Measurements from ENCODE around the gene PDGFRA. TPM values are rescaled to one million over a fixed set of nuclear protein-coding genes. Genes with fewer than 3 reads are reported as not detected.

Gene PDGFRA
- total and polyA plus RNA-seq, 10 of the 15 experiments (the other 5 are each of a cell fraction or from before 2014, with no cell fraction given): 0.01 to 0.28 (median 0.06) TPM; not detected in 5

DNA sequence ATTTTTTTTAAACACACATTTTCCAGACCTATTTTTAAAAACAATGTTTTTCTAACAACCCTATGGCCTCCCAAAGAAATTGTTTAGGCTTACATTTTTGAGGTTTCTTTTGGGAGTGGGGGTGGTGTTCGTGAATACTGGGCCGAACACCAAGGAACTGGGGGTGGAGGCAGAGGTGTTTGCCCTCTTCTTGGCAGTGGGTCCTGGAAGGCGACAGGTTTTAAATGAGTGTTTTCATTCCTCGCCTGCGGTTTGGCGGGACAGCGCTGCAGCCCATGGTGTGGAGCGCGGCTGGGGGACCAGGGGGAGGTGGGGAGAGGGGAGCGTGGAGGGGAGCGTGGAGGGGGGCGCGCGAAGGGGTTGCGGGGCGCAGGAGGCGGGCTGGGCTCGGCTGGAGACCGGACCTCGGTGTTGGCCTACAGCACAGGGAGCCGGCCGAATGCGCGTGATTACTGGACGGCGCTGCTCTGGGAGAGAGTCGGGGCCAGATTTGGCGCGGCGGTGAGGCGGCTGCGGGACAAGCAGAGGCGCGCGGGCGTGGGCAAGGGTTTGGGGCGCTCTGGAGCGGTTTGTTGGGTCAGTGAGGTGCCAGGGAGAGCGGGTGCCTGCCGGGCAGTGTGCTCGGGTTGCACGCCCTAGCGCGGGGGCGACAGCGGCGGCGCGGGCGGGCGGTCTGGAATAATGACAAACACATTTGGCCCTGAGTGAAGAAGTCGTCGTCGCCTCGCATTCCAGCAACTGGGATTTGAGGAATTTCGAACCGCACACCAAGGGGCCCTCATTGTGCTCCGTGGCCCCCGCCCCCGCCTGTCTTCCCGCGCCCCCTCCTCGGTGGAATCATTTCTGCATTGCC is 764 bp downstream of the PDGFRA start:
- H3K79me2 ChIP-seq (ENCODE audit: control insufficient read depth, insufficient read depth, low read length): no peaks in the 10 kb centered on the region
- H3K9me3 ChIP-seq (replicated peaks; ENCODE audit: control insufficient read depth, insufficient read depth, low read length): no peaks in the 10 kb centered on the region; the same call in 2 of the 3 replicates
- no peak overlapping the region for H3K4me3 ChIP-seq
- WGBS (ENCODE audit: insufficient coverage, insufficient replicate concordance, low lambda C conversion rate, missing lambda C conversion rate): 34% methylated on average over 40 of the region's 63 CpGs
- H3K9ac ChIP-seq (ENCODE audit: control insufficient read depth, insufficient read depth, low read length): no peak overlapping the region
- peaks cover 10% of the 10 kb centered on the region; the same call in 1 of the 2 replicates for H3K4me1 ChIP-seq (ENCODE audit: control insufficient read depth, insufficient read depth, low read length)
- DNase-seq (ENCODE audit: low read depth, low spot score) (no peak), ATAC-seq (no peak), FAIRE-seq (no peak)
- no TSS peak for BruUV-seq (replicated peaks)
- CTCF ChIA-PET: interaction anchor here (0.8 to 1.3 kb wide), 2 partner anchors 11 to 321 kb away, joined by 4 to 7 read pairs; no protein-coding TSS in a partner anchor
- RAD21 ChIA-PET (ENCODE audit: unreplicated experiment): no interaction called here
- no peak overlapping the region for H2AFZ ChIP-seq (ENCODE audit: control insufficient read depth, low read depth, low read length)
- H3K27ac ChIP-seq (ENCODE audit: control insufficient read depth, insufficient read depth): no peak overlapping the region
- SMC1A ChIA-PET (ENCODE audit: uncharacterized antibody, unreplicated experiment): interaction anchor here (0.9 kb wide), 1 partner anchor 14 kb away, joined by 3 read pairs; no protein-coding TSS in a partner anchor
- intact Hi-C loops (cut with micrococcal nuclease; ENCODE audit: unreplicated experiment) (loop anchor here (2.0 to 10.0 kb wide), 5 partner anchors 523 to 1853 kb away; no protein-coding TSS in a partner anchor), in situ Hi-C loops (cut with MboI) (loop anchor here (5.0 to 10.0 kb wide), 5 partner anchors 303 to 1853 kb away; no protein-coding TSS in a partner anchor)
- H4K20me1 ChIP-seq (ENCODE audit: control insufficient read depth, insufficient read depth): no peaks in the 10 kb centered on the region
- H3K4me2 ChIP-seq (ENCODE audit: control insufficient read depth, insufficient read depth): no peak overlapping the region
- POLR2A ChIA-PET: no interaction called here
- H3K36me3 ChIP-seq (ENCODE audit: control insufficient read depth in 2 of 2, insufficient read depth in 2 of 2, low read length in 1 of 2): no peaks in the 10 kb centered on the region
- peaks cover 31 to 32% of the 10 kb centered on the region in 2 experiments for H3K27me3 ChIP-seq (replicated peaks in 1 of 2; ENCODE audit: control insufficient read depth in 2 of 2, insufficient read depth in 2 of 2, low read length in 1 of 2)
- TF ChIP-seq, protein P1, sequence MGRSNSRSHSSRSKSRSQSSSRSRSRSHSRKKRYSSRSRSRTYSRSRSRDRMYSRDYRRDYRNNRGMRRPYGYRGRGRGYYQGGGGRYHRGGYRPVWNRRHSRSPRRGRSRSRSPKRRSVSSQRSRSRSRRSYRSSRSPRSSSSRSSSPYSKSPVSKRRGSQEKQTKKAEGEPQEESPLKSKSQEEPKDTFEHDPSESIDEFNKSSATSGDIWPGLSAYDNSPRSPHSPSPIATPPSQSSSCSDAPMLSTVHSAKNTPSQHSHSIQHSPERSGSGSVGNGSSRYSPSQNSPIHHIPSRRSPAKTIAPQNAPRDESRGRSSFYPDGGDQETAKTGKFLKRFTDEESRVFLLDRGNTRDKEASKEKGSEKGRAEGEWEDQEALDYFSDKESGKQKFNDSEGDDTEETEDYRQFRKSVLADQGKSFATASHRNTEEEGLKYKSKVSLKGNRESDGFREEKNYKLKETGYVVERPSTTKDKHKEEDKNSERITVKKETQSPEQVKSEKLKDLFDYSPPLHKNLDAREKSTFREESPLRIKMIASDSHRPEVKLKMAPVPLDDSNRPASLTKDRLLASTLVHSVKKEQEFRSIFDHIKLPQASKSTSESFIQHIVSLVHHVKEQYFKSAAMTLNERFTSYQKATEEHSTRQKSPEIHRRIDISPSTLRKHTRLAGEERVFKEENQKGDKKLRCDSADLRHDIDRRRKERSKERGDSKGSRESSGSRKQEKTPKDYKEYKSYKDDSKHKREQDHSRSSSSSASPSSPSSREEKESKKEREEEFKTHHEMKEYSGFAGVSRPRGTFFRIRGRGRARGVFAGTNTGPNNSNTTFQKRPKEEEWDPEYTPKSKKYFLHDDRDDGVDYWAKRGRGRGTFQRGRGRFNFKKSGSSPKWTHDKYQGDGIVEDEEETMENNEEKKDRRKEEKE (IDR thresholded peaks at IDR 0.05): no peak
- no peak for TF ChIP-seq ZNF622 (IDR thresholded peaks at IDR 0.05)
- TF ChIP-seq ZZZ3 (IDR thresholded peaks at IDR 0.05; ENCODE audit: control insufficient read depth, insufficient read length, low read depth): no peak
- TF ChIP-seq, protein P2, sequence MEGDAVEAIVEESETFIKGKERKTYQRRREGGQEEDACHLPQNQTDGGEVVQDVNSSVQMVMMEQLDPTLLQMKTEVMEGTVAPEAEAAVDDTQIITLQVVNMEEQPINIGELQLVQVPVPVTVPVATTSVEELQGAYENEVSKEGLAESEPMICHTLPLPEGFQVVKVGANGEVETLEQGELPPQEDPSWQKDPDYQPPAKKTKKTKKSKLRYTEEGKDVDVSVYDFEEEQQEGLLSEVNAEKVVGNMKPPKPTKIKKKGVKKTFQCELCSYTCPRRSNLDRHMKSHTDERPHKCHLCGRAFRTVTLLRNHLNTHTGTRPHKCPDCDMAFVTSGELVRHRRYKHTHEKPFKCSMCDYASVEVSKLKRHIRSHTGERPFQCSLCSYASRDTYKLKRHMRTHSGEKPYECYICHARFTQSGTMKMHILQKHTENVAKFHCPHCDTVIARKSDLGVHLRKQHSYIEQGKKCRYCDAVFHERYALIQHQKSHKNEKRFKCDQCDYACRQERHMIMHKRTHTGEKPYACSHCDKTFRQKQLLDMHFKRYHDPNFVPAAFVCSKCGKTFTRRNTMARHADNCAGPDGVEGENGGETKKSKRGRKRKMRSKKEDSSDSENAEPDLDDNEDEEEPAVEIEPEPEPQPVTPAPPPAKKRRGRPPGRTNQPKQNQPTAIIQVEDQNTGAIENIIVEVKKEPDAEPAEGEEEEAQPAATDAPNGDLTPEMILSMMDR (IDR thresholded peaks at IDR 0.05 in 2 of 3, conservative IDR thresholded peaks at IDR 0.05 in 1 of 3; ENCODE audit: control insufficient read depth in 2 of 3, extremely low read depth in 1 of 3, insufficient read depth in 1 of 3, low read depth in 3 of 3, low read length in 3 of 3): no peak
- TF ChIP-seq CBX5 (IDR thresholded peaks at IDR 0.05; ENCODE audit: low read depth): no peak
- TF ChIP-seq, protein P3, sequence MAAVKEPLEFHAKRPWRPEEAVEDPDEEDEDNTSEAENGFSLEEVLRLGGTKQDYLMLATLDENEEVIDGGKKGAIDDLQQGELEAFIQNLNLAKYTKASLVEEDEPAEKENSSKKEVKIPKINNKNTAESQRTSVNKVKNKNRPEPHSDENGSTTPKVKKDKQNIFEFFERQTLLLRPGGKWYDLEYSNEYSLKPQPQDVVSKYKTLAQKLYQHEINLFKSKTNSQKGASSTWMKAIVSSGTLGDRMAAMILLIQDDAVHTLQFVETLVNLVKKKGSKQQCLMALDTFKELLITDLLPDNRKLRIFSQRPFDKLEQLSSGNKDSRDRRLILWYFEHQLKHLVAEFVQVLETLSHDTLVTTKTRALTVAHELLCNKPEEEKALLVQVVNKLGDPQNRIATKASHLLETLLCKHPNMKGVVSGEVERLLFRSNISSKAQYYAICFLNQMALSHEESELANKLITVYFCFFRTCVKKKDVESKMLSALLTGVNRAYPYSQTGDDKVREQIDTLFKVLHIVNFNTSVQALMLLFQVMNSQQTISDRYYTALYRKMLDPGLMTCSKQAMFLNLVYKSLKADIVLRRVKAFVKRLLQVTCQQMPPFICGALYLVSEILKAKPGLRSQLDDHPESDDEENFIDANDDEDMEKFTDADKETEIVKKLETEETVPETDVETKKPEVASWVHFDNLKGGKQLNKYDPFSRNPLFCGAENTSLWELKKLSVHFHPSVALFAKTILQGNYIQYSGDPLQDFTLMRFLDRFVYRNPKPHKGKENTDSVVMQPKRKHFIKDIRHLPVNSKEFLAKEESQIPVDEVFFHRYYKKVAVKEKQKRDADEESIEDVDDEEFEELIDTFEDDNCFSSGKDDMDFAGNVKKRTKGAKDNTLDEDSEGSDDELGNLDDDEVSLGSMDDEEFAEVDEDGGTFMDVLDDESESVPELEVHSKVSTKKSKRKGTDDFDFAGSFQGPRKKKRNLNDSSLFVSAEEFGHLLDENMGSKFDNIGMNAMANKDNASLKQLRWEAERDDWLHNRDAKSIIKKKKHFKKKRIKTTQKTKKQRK (IDR thresholded peaks at IDR 0.05; ENCODE audit: low read depth, low read length): no peak
- TF ChIP-seq, protein P4, sequence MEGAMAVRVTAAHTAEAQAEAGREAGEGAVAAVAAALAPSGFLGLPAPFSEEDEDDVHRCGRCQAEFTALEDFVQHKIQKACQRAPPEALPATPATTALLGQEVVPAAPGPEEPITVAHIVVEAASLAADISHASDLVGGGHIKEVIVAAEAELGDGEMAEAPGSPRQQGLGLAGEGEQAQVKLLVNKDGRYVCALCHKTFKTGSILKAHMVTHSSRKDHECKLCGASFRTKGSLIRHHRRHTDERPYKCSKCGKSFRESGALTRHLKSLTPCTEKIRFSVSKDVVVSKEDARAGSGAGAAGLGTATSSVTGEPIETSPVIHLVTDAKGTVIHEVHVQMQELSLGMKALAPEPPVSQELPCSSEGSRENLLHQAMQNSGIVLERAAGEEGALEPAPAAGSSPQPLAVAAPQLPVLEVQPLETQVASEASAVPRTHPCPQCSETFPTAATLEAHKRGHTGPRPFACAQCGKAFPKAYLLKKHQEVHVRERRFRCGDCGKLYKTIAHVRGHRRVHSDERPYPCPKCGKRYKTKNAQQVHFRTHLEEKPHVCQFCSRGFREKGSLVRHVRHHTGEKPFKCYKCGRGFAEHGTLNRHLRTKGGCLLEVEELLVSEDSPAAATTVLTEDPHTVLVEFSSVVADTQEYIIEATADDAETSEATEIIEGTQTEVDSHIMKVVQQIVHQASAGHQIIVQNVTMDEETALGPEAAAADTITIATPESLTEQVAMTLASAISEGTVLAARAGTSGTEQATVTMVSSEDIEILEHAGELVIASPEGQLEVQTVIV (IDR thresholded peaks at IDR 0.05; ENCODE audit: borderline replicate concordance, partially characterized antibody): no peak
- no peak for TF ChIP-seq HDAC2 (IDR thresholded peaks at IDR 0.05)
- TF ChIP-seq CREB1 (IDR thresholded peaks at IDR 0.05; ENCODE audit: low read depth): no peak
- no peak for TF ChIP-seq RB1 (IDR thresholded peaks at IDR 0.05; ENCODE audit: borderline replicate concordance)
- TF ChIP-seq YY1 (IDR thresholded peaks at IDR 0.05; ENCODE audit: low read depth, low read length): no peak
- no peak for TF ChIP-seq FOXK2 (IDR thresholded peaks at IDR 0.05)
